GM23248 (cell line): ENCODE measurements around the gene ASS1.

Experiments used
- EZH2 ChIP-seq: fragments of 200-600 bp; sonication (generic); IDR thresholded peaks from 2 replicates; pipeline ENCODE4 v1.6.1; 2018; ENCODE audit warnings: antibody characterized with exemption, mild to moderate bottlenecking; ENCODE audit not compliant: insufficient read depth, poor library complexity, severe bottlenecking
- EZH2phosphoT487 ChIP-seq: fragments of 200-600 bp; sonication (generic); IDR thresholded peaks from 2 replicates; pipeline ENCODE4 v1.6.1; 2018; ENCODE audit warnings: antibody characterized with exemption, moderate library complexity, mild to moderate bottlenecking, low read depth; ENCODE audit not compliant: insufficient read depth

DNA sequence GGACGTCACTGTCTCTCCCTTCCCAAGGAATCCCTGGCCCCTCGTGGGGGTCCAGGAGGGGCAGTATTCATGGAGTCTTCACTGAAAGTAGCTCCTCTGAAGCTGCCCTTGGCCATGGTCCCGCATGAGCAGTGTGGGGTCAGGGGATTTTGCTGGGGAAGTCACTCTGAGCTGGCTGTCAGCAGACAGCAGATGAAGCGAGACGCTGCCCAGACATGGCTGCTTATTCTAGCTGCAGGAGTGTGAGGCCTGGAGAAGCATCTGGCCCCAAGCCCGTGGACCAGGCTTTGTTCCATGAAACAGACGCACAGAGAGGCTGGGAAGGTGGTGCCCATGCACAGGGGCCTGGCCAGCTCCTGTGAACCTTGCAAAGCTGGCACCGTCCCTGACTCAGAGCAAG, 21.5 kb upstream of the ASS1 start:
- TF ChIP-seq EZH2phosphoT487 (no peak), EZH2 (no peak)
